HEK293 (cell line): ENCODE measurements around the gene MFAP3.
"Not testable (repeated sequence)": the region's sequence is repeated elsewhere in the genome, so short reads cannot be mapped to it uniquely, and the experiment has no call there.

ENCODE experiments used
- CTCF ChIA-PET: fragments of 350-600 bp; formaldehyde crosslinking; extraction: SDS; loops from one replicate; lab custom pipeline; 2021; ENCODE audit warnings: antibody characterized with exemption; lab: Yijun Ruan, JAX
- POLR2A ChIA-PET: fragments of 300-600 bp; formaldehyde crosslinking; extraction: SDS; loops from one replicate; lab custom pipeline; 2020; ENCODE audit warnings: antibody characterized with exemption, inconsistent platforms; lab: Yijun Ruan, JAX
- H3K27ac ChIP-seq: fragments of 200-500 bp; sonication (Bioruptor generic); 2 replicates; pipeline ENCODE4 v1.5.1; 2014; ENCODE audit warnings: low read depth, low read length, control low read depth, inconsistent platforms; ENCODE audit errors: extremely low read depth
- H3K36me3 ChIP-seq, 2 experiments: fragments of 200-500 bp in 1 of 2; sonication (Bioruptor generic) in 1 of 2; 1 replicate in 1 of 2; 2 replicates in 1 of 2; pipeline ENCODE4 v1.5.1; 2014 to 2017; ENCODE audit warnings: inconsistent platforms in 2 of 2, low read length in 2 of 2; ENCODE audit not compliant: control insufficient read depth in 2 of 2, insufficient read depth in 1 of 2
- H3K4me1 ChIP-seq: fragments of 200-500 bp; sonication (Bioruptor generic); 2 replicates; pipeline ENCODE4 v1.5.1; 2014; ENCODE audit warnings: mild to moderate bottlenecking, low read length, inconsistent platforms; ENCODE audit not compliant: control insufficient read depth, insufficient read depth
- H3K4me3 ChIP-seq: 2 replicates; pipeline ENCODE4 v1.5.1; 2011; ENCODE audit warnings: low read depth, mild to moderate bottlenecking, control low read depth, low read length, moderate library complexity
- H3K9me3 ChIP-seq: fragments of 200-500 bp; sonication (Bioruptor generic); 2 replicates; pipeline ENCODE4 v1.5.1; 2014; ENCODE audit warnings: low read depth, low read length, inconsistent platforms; ENCODE audit not compliant: control insufficient read depth, insufficient read depth
- BCL11A ChIP-seq: fragments of 450-650 bp; formaldehyde crosslinking; IDR thresholded peaks from 2 replicates; pipeline ENCODE4 v1.5.1; 2016; ENCODE audit warnings: low read depth, missing biosample characterization, missing genetic modification characterization
- FEZF1 ChIP-seq: fragments of 450-650 bp; formaldehyde crosslinking; IDR thresholded peaks from 2 replicates; pipeline ENCODE4 v1.5.1; 2016; ENCODE audit warnings: missing biosample characterization, missing genetic modification characterization
- GLIS1 ChIP-seq: fragments of 450-650 bp; formaldehyde crosslinking; IDR thresholded peaks from 2 replicates; pipeline ENCODE4 v1.5.1; 2016; ENCODE audit warnings: missing biosample characterization, missing genetic modification characterization
- OVOL3 ChIP-seq: fragments of 450-650 bp; formaldehyde crosslinking; IDR thresholded peaks from 2 replicates; pipeline ENCODE4 v1.5.1; 2016; ENCODE audit warnings: missing biosample characterization, missing genetic modification characterization
- ZBTB49 ChIP-seq: fragments of 450-650 bp; formaldehyde crosslinking; IDR thresholded peaks from 2 replicates; pipeline ENCODE4 v1.5.1; 2016; ENCODE audit warnings: missing biosample characterization, missing genetic modification characterization, low read depth
- ZEB2 ChIP-seq: fragments of 450-650 bp; formaldehyde crosslinking; IDR thresholded peaks from 2 replicates; pipeline ENCODE4 v1.5.1; 2016; ENCODE audit warnings: missing biosample characterization, missing genetic modification characterization
- ZFP3 ChIP-seq: fragments of 450-650 bp; formaldehyde crosslinking; IDR thresholded peaks from 2 replicates; pipeline ENCODE4 v1.5.1; 2016; ENCODE audit warnings: low read depth, missing biosample characterization, missing genetic modification characterization
- ZFP69B ChIP-seq: fragments of 450-650 bp; formaldehyde crosslinking; IDR thresholded peaks from 2 replicates; pipeline ENCODE4 v1.5.1; 2016; ENCODE audit warnings: missing biosample characterization, missing genetic modification characterization
- ZNF184 ChIP-seq: fragments of 450-650 bp; IDR thresholded peaks from 2 replicates; pipeline ENCODE4 v1.5.1; 2018; ENCODE audit warnings: missing biosample characterization, mild to moderate bottlenecking, missing genetic modification characterization
- ZNF24 ChIP-seq: fragments of 450-650 bp; formaldehyde crosslinking; IDR thresholded peaks from 2 replicates; pipeline ENCODE4 v1.5.1; 2016; ENCODE audit warnings: missing biosample characterization, missing genetic modification characterization
- ZNF26 ChIP-seq: fragments of 450-650 bp; formaldehyde crosslinking; IDR thresholded peaks from 2 replicates; pipeline ENCODE4 v1.5.1; 2016; ENCODE audit warnings: missing biosample characterization, missing genetic modification characterization
- ZNF324 ChIP-seq: fragments of 450-650 bp; formaldehyde crosslinking; IDR thresholded peaks from 2 replicates; pipeline ENCODE4 v1.5.1; 2016; ENCODE audit warnings: missing biosample characterization, missing genetic modification characterization
- ZNF354C ChIP-seq: fragments of 450-650 bp; formaldehyde crosslinking; IDR thresholded peaks from 2 replicates; pipeline ENCODE4 v1.5.1; 2016; ENCODE audit warnings: missing biosample characterization, missing genetic modification characterization, low read depth, borderline replicate concordance
- ZNF366 ChIP-seq: fragments of 450-650 bp; formaldehyde crosslinking; conservative IDR thresholded peaks from 2 replicates; pipeline ENCODE4 v1.5.1; 2016; ENCODE audit warnings: missing biosample characterization, missing genetic modification characterization
- ZNF398 ChIP-seq: fragments of 450-650 bp; formaldehyde crosslinking; IDR thresholded peaks from 2 replicates; pipeline ENCODE4 v1.5.1; 2017; ENCODE audit warnings: missing biosample characterization, missing genetic modification characterization
- ZNF501 ChIP-seq: fragments of 450-650 bp; formaldehyde crosslinking; IDR thresholded peaks from 2 replicates; pipeline ENCODE4 v1.5.1; 2016; ENCODE audit warnings: missing biosample characterization, missing genetic modification characterization
- ZNF785 ChIP-seq: fragments of 450-650 bp; formaldehyde crosslinking; IDR thresholded peaks from 2 replicates; pipeline ENCODE4 v1.5.1; 2016; ENCODE audit warnings: missing biosample characterization, missing genetic modification characterization
- ZNF792 ChIP-seq: fragments of 450-650 bp; formaldehyde crosslinking; IDR thresholded peaks from 2 replicates; pipeline ENCODE4 v1.5.1; 2016; ENCODE audit warnings: missing biosample characterization, missing genetic modification characterization
- ZSCAN5A ChIP-seq: fragments of 450-650 bp; formaldehyde crosslinking; IDR thresholded peaks from 2 replicates; pipeline ENCODE4 v1.5.1; 2016; ENCODE audit warnings: missing biosample characterization, missing genetic modification characterization

MFAP3 gene

GRCh38 chr5:154010660-154011059, 28.1 kb upstream of the MFAP3 start:
- H3K27ac ChIP-seq, result no peak overlapping the region
- no peak overlapping the region for H3K4me3 ChIP-seq
- no peaks in the 10 kb centered on the region; the same call in 1 of the 2 replicates for H3K4me1 ChIP-seq
- TF ChIP-seq ZNF26 (no peak), ZSCAN5A (tag by site-specific recombination) (no peak), ZNF398 (tag by site-specific recombination) (no peak), ZNF324 (no peak), OVOL3 (tag by site-specific recombination) (no peak), ZNF366 (tag by site-specific recombination) (no peak), ZNF354C (tag by site-specific recombination) (no peak), ZBTB49 (tag by site-specific recombination) (no peak), ZFP3 (tag by site-specific recombination) (no peak), FEZF1 (tag by site-specific recombination) (no peak), ZNF785 (tag by site-specific recombination) (no peak), GLIS1 (tag by site-specific recombination) (no peak), ZEB2 (tag by site-specific recombination) (no peak), ZNF184 (tag by site-specific recombination) (no peak), BCL11A (tag by site-specific recombination) (no peak), ZNF24 (tag by site-specific recombination) (no peak), ZFP69B (no peak), ZNF501 (tag by site-specific recombination) (no peak)
- no peaks in the 10 kb centered on the region for H3K9me3 ChIP-seq
- POLR2A ChIA-PET, result no interaction called here
- CTCF ChIA-PET, result no interaction called here
- peaks cover 4 to 10% of the 10 kb centered on the region in 2 experiments; a peak in 1 of 3 replicates for H3K36me3 ChIP-seq

- peaks cover 0 to 12% of the 10 kb centered on the region in 2 experiments; a peak in 1 of 3 replicates for H3K36me3 ChIP-seq
- no peak for TF ChIP-seq ZNF792 (tag by site-specific recombination)
- H3K4me1 ChIP-seq, result no peaks in the 10 kb centered on the region; the same call in 1 of the 2 replicates
- no peaks in the 10 kb centered on the region for H3K9me3 ChIP-seq
- no peak overlapping the region for H3K27ac ChIP-seq
- H3K4me3 ChIP-seq, result no peak overlapping the region
- CTCF ChIA-PET, result interaction anchor here (0.5 kb wide), 1 partner anchor 620 kb away, joined by 3 read pairs; no protein-coding TSS in a partner anchor
- POLR2A ChIA-PET, result interaction anchor here (1.1 kb wide), 1 partner anchor 24 kb away, joined by 3 read pairs; the partner anchor contains the start of genes FAM114A2 and MFAP3
Observed at GRCh38 chr5:154015071-154015693, 23.6 kb upstream of the MFAP3 start.

- H3K36me3 ChIP-seq, H3K9me3 ChIP-seq, POLR2A ChIA-PET, H3K4me1 ChIP-seq, H3K4me3 ChIP-seq, H3K27ac ChIP-seq: not testable (repeated sequence)
- CTCF ChIA-PET, result interaction anchor here (0.7 kb wide), 1 partner anchor 550 kb away, joined by 3 read pairs; no protein-coding TSS in a partner anchor
Observed at GRCh38 chr5:154018919-154019318, 19.8 kb upstream of the MFAP3 start.
